T follicular helper cell (primary cell): ENCODE measurements around the gene CMPK2.
"Not testable (repeated sequence)": the region's sequence is repeated elsewhere in the genome, so short reads cannot be mapped to it uniquely, and the experiment has no call there.

Experiments used
- DNase-seq: peaks from one replicate; pipeline ENCODE4 v3.0.0-alpha.2; 2020; ENCODE audit warnings: low read depth

CMPK2 gene

DNA sequence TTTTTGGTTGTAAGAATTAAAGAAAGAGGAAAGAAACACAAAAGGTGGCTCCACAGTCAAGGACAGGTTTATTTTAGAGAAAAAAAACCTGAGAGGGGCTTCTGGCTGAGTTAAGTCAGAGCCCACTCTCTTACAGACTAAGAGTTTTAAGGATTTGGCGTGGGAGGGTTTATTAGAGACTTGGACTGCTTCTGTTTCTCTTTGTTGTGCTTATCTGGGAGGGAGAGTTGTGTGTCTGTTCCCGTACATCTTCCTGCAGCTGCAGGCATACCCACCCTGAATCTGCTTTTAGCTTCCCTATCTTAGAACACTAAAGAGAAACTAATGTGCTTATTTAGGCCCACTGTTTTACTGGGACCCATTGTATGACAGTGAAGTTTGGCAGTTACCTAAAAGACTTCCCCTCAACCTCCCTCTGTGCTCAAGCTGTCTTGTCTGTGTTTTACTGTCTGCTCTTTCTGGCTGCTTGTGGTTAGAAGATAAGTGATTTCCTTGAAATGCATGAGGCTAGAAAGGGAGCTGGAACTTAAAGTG, 14.6 kb upstream of the CMPK2 start:
- no peak for DNase-seq

DNA sequence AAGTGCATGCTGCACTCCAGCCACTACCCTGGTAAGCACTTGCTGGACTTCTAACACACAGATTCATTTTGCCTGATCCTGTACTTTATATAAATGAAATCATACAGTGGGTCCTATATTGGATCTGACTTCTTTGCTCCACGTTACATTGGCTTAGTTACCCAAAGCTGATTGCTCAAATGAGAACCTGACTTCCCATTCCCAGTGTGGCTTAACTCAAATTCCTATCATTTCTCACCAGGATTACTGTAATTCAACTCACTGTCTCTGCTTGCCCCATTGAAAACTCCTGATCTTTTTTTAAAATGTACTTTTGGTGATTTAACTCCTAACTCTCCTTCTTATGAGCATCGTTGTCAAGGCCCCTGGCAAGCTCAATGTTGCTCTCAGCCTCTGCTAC, 13.3 kb upstream of the CMPK2 start:
- no peak for DNase-seq

DNA sequence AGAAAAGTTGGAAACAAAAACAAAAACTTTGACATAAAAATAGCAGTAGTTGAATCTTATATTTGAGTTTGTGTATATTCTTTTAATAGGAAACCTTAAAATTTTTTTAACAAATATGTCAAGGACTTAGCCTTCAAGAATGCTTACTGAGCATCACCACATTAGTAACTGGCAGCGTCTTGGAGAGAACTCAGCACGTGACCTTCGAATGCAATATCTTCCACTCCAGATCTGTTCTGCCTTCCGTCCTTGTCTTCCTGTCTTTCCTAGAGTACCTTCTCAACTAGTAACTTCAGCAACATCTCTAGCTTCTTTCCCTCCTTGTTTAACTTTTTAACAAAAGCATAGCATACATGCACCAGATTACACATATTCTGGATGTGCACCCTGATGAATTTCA, 12.8 kb upstream of the CMPK2 start:
- no peak for DNase-seq

DNA sequence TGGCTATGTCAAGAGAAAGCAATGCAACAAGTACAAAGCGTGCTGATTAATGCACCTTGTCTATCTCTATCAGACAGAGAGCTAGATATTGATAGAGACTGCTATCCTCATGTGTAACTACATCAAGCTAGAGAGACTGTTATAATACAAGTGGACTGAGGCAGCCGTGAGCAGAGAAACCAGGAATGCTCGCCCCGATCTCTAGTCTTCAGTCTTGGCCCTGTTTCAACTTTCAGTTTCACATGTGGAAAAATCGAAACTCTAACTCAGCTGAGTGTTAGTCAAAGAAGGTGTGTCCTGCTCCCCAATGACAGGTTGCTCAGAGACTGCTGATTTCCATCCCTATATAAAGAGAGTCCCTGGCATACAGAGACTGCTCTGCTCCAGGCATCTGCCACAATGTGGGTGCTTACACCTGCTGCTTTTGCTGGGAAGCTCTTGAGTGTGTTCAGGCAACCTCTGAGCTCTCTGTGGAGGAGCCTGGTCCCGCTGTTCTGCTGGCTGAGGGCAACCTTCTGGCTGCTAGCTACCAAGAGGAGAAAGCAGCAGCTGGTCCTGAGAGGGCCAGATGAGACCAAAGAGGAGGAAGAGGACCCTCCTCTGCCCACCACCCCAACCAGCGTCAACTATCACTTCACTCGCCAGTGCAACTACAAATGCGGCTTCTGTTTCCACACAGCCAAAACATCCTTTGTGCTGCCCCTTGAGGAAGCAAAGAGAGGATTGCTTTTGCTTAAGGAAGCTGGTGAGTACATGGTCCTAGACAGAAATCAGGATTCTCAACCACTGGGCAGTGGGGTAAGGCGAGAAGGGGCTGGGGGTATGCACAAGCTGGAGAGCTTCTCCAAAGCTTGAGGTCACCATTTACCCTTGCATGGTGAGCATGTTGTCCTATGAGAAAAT, 11.9 kb upstream of the CMPK2 start, which contains the start of gene RSAD2:
TSS of gene RSAD2 (plus strand) at position 376 of the 903 bp plus-strand sequence. CDS start at position 400, 24 bp downstream.
- DNase-seq = no peak

DNA sequence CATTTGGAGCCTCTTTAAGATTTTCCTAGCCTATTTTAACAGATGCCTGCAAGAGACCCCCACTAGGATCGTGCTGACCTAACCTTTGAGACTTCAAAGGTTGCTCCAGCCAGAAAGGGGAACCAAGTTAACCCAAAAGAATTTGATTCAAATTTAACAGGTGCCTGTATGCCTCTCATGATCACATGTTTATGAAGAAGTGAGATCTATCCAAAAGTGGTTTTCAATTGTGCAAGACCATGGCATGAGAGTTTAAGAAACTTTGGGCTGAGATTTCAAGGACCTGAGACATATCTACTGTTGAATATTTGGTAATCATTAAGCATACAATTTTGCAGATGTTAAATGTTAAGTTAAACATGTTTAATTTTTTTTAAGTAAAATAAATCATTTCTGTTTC, 10.6 kb upstream of the CMPK2 start:
- DNase-seq = no peak

DNA sequence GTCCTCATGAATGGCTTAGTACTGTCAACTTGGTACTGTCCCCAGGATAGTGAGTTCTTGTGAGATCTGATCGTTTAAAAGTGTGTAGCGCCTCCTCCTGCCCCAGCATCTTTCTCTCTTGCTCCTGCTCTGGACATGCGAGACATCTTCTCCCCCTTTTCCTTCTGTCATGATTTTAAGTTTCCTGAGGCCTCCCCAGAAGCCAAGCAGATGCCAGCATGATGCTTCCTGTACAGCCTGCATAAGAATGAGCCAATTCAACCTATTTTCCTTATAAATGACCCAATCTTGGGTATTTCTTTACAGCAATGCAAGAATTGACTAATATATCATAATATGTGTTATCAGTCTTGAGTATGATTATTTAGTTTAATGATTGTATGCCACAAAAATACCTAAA, 8.3 kb upstream of the CMPK2 start:
- no peak for DNase-seq

DNA sequence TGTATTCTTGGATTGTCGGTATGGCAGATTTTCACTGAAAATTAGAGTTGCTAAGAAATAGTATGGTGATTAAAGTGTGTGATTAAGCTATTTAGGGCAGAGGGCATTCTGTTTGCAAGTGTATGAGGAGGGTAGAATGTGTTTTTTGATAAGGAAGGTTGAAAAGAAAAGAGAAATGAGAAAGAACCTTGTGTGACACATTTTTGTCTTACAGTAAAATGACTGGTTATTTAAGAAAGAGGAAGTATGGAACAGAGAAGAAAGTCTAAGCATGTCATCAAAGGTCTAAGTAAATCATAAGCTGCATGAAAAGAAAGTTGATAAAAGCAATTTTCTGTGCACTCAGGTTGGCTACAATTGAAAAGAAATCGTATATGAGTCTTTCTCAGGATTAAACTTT, 6.7 kb upstream of the CMPK2 start:
- no peak for DNase-seq

DNA sequence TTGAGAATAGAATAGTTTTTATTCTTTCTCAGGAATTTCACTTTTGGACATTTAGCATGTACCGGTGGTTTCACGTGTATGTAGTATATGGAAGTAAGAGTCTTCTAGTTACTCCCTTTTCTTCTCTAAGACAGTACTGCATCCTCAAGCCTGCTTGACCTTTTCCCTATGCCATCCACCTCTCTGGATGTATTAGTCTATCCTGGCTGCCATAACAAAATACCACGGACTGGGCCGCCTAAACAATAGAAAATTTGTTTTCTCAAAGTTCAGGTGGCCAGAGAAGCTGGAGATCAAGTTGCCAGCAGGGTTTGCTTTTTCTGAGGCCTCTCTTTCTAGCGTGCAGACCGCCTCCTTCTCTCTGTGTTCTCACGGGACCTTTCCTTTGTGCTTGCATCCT, 1.3 kb upstream of the CMPK2 start:
- no peak for DNase-seq

DNA sequence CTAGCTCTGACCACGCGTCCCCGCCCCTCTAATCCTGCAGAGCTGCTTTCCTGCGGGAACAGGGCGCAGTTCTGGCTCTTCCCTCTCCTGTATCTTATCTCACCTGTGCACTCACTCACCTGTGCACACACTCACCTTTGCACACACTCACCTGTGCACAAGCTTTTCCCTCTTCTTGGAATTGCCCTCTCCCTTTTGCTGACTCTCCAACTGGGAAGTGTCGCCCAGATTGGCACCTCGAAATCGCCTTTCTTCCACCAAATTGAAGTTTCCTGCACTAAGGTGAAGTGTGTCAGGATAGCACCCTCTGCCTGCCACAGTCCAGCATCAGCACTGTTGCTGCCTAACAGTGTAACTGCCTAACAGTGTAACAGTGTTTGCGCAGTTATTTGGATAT, 566 bp upstream of the CMPK2 start:
- peak; percentile 18 for DNase-seq

DNA sequence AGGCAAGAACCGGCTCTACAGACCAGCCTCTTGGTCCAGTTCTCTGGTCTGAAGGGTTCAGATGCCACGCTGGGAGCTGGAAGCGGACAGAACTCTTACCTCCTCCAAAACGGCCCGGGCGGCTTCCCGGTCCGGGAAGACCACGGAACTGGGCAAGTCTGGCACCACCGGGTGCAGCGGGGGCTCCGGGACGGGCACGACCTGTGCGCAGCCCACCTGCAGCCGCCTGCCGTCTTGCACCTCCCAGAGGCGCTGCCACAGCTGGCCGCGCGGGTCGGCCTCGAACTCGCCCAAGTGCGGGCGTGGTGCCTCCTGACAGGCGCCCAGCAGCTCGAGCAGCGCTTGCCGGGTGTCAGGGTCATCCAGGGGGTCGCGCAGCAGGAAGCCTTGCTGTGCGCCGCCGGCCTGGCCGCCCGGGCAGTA, 773 bp downstream of the CMPK2 start:
- DNase-seq = no peak

DNA sequence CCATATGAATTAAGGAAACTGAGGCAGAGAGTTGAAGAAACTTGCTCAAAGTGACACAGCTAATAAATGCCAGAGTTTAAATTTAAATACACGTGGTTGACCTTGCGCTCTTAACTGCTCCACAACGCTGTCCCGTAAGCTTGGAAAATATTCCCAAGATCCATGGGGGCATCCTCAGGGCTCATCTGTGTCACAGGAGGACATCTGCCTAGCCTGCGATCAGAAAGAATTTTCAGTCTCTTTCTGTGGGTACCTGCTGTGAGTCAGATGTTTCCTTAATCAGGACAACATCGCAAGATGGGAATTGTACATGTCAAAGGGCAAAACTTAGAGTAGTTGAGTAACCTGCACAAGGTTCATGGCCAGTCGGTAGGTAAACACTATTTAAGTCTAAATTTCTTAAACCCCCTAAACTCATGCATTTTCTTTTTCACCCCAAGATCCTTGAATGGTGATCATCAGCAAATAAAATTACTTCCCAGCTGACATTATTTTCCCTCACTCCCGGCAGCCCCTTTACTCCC, 1.4 kb downstream of the CMPK2 start:
- DNase-seq = no peak

DNA sequence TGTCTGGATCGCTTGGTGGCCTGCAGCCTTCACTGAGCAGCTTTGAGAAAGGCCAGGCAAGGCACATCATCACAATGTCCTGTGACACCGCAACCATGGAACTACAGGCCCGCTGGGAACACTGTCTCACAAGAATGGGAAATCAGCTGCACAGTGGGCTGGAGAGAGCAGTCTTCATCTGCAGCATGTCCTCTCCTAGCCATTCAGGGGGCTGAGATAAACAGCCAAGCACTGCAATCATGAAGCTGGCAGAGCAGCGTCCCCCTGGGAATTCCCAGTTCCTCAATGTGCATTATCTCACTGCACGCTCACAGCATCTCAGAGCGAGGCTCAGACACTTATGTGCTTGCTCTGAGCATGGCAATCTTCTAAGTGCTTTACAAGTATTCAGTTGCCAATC, 1.9 kb downstream of the CMPK2 start:
- no peak for DNase-seq

DNA sequence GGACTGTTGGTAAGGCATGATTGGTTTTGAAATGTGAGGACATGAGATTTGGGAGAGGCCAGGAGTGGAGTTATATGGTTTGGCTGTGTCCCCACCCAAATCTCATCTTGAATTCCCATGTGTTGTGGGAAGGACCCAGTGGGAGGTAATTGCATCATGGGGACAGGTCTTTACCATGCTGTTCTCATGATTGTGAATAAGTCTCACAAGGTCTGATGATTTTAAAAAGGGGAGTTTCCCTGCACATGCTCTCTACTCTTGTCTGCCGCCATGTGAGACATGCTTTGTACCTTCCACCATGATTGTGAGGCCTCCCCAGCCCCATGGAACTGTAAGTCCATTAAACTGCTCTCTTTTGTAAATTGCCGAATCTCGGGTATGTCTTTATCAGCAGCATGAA, 5.4 kb downstream of the CMPK2 start:
- DNase-seq = no peak

DNA sequence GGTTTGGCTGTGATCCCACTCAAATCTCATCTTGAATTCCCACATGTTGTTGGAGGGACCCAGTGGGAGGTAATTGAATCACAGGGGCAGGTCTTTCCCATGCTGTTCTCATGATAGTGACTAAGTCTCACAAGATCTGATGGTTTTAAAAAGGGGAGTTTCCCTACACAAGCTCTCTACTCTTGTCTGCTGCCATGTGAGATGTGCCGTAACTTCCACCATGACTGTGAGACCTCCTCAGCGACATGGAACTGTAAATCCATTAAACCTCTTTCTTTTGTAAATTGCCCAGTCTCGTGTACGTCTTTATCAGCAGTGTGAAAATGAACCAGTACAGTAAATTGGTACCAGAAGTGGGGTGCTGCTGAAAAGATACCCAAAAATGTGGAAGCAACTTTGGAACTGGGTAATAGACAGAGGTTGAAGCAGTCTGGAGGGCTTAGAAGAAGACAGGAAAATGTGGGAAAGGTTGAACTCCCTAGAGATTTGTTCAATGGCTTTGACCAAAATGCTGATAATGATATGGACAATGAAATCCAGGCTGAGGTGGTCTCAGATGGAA, 7.2 kb downstream of the CMPK2 start:
- not testable (repeated sequence) for DNase-seq

DNA sequence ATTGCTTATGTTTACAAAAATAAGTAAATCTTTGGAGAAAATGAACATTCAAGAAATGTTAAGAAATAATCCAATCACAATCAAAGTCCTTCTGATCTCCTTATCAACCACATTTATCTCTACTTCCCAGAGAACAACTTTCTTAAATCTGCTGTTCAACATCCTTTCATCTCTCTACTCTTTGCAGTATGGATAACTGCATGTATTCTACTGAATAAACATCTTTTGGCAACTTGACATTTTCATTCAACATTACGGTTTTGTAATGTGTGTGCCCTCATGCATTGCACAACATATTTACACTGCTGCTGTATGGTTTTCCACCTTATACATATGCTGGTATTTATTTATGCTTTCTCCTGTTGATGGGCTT, 9.2 kb downstream of the CMPK2 start:
- no peak for DNase-seq

DNA sequence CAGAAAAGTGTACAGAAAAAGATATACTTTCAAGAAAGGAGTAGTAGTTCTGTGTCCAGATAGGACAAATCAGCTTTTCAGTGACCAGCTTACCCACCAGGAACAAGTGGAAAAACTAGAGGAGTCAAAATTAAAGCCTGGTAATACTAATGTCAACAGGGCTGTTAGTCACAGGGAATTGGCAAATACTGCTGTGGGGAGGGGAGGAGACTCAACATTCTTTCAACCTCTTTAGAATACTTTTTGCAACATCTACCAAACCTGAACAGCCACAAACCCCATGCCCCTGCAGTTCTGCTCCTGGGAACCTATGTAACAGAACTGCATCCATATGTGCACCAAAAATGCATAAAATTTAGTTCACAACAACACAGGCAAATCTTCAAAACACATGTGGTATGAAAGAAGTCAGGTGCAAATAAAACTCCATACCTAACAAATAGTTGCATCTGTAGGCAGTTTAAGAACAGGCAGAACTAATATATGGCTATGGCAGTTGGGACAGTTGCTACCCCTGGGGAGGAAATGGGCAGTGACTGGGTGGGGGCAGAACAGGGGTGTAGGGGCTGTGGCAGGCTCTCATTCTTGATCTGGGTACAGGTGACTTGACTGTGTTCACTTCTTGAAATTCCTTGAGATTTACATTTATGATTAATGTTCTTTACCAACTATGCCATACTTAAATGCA, 9.7 kb downstream of the CMPK2 start:
- no peak for DNase-seq

DNA sequence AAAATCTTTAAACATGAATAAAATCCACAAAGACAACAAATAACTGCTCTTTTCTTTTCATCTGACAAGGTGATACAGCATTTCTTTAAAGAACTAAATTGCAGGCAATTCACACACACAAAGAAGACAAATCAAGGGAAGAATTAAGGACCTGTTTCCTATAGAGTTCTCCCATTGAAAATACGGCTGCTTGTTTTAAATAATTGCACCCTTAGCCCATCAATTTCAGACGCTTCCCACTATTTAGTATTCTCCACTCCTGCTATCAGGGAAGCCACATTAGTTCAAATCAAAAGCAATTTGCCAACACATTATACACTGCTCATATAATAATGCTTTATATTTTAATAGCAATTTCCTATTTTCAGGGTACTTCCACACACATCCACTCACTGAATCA, 11.3 kb downstream of the CMPK2 start:
- DNase-seq = no peak

DNA sequence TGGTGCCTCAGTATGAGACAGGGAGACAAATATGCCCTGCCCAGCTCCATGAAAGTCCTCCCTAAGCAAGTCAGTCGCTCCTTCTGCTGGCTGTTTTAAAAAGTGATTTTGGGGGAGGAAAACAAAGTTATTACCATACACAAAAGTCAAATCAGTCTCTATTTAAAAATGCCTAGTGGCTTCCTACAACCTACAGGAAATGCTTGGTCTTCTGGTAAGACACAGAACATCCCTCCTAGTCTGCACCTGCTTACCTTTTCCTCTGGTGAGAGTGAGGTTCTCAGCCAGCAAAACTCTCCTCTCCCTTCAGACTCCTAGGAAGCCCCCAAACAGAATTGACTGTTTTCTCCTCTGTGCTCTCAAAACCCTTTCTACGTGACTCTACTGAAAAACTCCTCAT, 13.5 kb downstream of the CMPK2 start:
- DNase-seq = no peak

DNA sequence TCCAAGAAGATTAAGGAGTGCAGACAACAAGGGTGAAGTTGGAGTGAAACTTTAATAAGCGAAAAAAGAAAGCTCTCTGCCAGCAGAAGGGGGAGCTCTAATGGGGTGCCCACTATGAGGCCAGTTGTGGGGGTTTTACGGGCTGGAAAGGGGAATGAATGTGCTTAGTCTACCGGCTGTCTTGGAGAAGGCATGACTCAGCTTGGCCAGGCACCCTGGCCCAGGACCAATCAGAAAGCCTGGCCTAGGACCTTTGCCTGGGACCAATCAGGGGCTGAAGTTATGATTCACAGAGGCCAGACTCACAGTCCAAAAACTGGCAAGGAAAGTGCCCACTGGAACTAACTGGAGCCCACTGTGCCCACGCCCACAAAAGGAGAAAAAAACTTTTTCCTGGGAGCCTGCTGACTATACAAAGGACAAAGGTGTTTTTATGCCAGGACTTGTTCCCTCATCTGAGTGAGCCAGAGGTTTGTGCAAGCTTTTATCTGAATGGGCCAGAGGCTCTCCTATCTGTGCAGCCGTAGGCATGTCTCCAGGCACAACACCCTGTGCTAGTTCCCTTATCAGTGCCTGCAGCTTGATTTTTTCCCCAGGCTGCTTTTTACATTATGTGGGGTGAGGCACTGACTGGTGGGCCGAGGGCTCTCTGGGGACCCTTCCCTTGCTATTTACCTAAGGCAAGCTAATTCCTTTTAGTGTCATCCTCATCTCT, 18.6 kb downstream of the CMPK2 start:
- DNase-seq = no peak

DNA sequence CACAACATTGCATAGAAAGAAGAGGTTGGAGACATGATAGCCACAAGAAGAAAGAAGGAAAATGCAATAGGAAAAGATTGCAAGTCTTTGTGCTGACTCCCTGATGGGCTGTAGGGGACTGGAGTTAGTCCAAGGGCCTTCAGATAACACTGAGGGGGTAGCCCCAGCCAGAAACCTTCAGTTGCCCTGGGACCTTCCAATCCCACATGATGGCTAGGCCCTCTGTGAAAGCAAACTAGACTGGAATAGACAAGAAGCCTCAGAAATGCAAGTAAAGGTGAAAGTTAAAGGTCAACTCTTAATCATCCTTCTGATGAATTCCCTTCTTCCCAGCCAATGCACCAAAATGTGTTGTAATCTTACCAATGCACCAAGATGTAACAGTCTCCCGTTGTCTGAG, 19.2 kb downstream of the CMPK2 start:
- DNase-seq = no peak

DNA sequence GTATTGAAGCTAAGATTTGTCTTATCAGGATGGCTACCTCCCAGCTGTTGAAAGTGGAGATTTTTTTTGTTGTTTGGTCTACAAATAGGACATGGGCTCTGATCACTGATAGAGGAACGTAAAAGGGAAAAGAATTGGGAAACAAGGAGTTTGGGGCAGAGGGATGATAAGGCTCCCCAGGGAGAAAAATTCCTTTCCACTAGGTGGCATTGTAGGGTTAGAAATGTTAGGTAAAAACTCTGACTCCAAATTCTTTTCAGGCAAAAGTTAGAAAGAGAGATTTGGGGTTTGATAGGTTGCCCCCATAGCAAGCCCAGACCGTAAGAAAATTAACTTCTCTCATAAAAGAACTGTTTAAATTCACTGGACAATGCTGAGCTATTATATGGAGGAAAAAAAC, 19.8 kb downstream of the CMPK2 start:
- no peak for DNase-seq

DNA sequence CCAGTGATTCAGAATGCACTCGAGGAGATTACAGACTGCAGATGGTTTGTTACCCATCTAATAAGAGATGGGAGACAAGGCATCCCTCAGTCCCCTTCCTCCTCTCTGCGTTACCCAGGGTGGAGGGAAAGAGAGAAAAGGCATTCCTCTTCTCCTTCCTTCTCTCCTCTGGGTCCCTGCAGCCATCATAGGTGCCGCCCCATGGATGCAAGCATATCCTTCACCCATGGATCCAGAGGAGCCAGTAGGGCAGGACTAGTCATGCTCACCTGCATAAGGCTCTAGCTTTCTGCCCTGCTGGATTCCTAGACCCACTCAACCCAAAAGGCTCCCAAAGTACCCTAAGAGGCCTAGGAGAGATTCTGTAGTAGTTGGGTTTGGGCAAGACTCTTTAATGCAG, 20.4 kb downstream of the CMPK2 start:
- DNase-seq = no peak
